Hepatocyte (in vitro differentiated cells): ENCODE data around the gene GNAZ. TPM values are rescaled to one million over a fixed set of nuclear protein-coding genes. Genes with fewer than 3 reads are reported as not detected.

Experiments used
- DNase-seq: peaks from one replicate; pipeline ENCODE4 v3.0.0-alpha.2; 2016; ENCODE audit warnings: low spot score
- H2AFZ ChIP-seq: fragments of 200-600 bp; sonication (generic); 2 replicates; pipeline ENCODE4 v1.6.0; 2016; ENCODE audit warnings: antibody characterized with exemption, mild to moderate bottlenecking
- H3K27ac ChIP-seq: fragments of 200-600 bp; sonication (generic); 2 replicates; pipeline ENCODE4 v1.5.1; 2016; ENCODE audit warnings: mild to moderate bottlenecking
- H3K27me3 ChIP-seq: fragments of 200-600 bp; sonication (generic); 2 replicates; pipeline ENCODE4 v1.6.1; 2016
- H3K36me3 ChIP-seq: fragments of 200-600 bp; sonication (generic); replicated peaks from 2 replicates; pipeline ENCODE4 v1.5.1; 2016; ENCODE audit warnings: low read depth; ENCODE audit not compliant: insufficient read depth
- H3K4me1 ChIP-seq: fragments of 200-600 bp; sonication (generic); 2 replicates; pipeline ENCODE4 v1.5.1; 2016; ENCODE audit warnings: mild to moderate bottlenecking, moderate library complexity; ENCODE audit not compliant: insufficient read depth
- H3K4me2 ChIP-seq: fragments of 200-600 bp; sonication (generic); 2 replicates; pipeline ENCODE4 v1.6.0; 2016
- H3K4me3 ChIP-seq: fragments of 200-600 bp; sonication (generic); 2 replicates; pipeline ENCODE4 v1.5.1; 2016; ENCODE audit warnings: mild to moderate bottlenecking
- H3K79me2 ChIP-seq: fragments of 200-600 bp; sonication (generic); 2 replicates; pipeline ENCODE4 v1.6.0; 2017; ENCODE audit warnings: mild to moderate bottlenecking
- H3K9me2 ChIP-seq: fragments of 200-600 bp; sonication (generic); replicated peaks from 2 replicates; pipeline ENCODE4 v1.6.0; 2017; ENCODE audit warnings: mild to moderate bottlenecking; ENCODE audit not compliant: insufficient read depth
- H3K9me3 ChIP-seq: fragments of 200-600 bp; sonication (generic); 2 replicates; pipeline ENCODE4 v1.5.1; 2016; ENCODE audit warnings: low read depth, mild to moderate bottlenecking
- H4K20me1 ChIP-seq: fragments of 200-600 bp; sonication (generic); 2 replicates; pipeline ENCODE4 v1.6.0; 2016; ENCODE audit warnings: mild to moderate bottlenecking; ENCODE audit not compliant: insufficient read depth, poor library complexity, severe bottlenecking
- CTCF ChIP-seq: fragments of 200-600 bp; sonication (generic); IDR thresholded peaks from 2 replicates; pipeline ENCODE4 v1.5.1; 2016; ENCODE audit warnings: antibody characterized with exemption, mild to moderate bottlenecking; ENCODE audit not compliant: poor library complexity
- EZH2 ChIP-seq: fragments of 200-600 bp; sonication (generic); IDR thresholded peaks from 2 replicates; pipeline ENCODE4 v1.6.1; 2016; ENCODE audit warnings: antibody characterized with exemption, mild to moderate bottlenecking, borderline replicate concordance
- EZH2phosphoT487 ChIP-seq: fragments of 200-600 bp; sonication (generic); IDR thresholded peaks from one replicate; pipeline ENCODE4 v1.6.1; 2018; ENCODE audit warnings: antibody characterized with exemption, mild to moderate bottlenecking, low read depth, moderate library complexity; ENCODE audit not compliant: unreplicated experiment, severe bottlenecking
- WGBS: methylation state at CpG from one replicate; pipeline ENCODE4 v1.1.6; 2016; ENCODE audit warnings: low lambda C conversion rate; ENCODE audit errors: missing lambda C conversion rate; 5-methylcytosine and 5-hydroxymethylcytosine counted together
- polyA plus RNA-seq: library from polyadenylated mRNA; unstranded; fragments of >200 nt; fragmentation: Nextera tagmentation; extraction: Ambion mirVana; gene quantifications from 2 replicates; pipeline ENCODE4 v1.2.1, GENCODE V29; 2016
- total RNA-seq: library from RNA; depleted of rRNA; stranded (reverse); fragments of >200 nt; gene quantifications from 2 replicates; pipeline ENCODE4 v1.2.3, GENCODE V29; 2014

GNAZ gene
- total and polyA plus RNA-seq, 2 experiments from 2014 or later = 3.4 to 4.1 TPM

DNA sequence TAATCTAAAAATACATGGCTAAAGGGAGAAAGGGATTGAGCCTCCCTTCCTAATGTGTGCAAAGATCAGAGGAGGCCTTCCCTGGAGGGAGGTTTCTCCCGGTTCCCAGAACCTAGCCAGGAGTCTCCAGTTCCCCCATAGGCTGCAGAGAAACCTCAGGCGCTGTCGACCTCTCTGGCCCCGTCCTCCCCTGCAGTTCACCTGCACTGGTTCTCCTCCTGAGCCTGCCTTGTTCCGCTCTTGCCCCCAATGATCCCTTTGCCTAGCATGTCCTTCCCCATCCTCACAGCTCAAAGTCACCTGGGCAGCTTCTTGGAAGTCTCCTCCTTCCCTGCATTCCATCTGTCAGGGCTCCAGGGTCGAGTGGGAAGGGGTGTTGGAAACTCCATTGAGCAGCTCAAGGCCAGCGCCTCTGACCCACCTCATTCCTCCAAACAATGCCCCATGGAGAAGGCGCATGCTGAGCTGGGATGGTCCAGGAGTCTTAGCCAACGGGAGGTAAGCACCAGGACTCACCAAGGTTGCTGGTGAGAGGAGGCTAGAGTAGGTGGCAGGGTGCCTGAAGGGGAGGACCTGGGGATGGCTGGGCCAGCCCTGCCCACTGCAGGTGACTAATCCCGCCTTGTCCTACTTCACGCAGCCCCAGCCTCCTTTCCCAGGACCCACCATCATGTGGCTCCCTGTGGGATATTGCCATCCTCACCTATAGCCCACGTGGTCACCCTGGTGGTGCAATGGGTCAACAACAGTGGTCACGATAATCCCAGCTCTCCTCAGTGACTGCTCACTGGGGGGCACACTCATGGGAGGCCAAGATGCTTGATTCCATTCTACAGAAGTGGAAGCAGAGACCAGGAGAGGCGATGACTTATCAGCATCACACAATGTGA is 56.1 kb downstream of the GNAZ start:
- TF ChIP-seq EZH2 = no peak
- H4K20me1 ChIP-seq = no peaks in the 10 kb centered on the region
- no peak overlapping the region for H3K27ac ChIP-seq
- no peaks in the 10 kb centered on the region for H3K36me3 ChIP-seq
- H3K9me2 ChIP-seq = no peaks in the 10 kb centered on the region
- DNase-seq = no peak
- H3K79me2 ChIP-seq = no peaks in the 10 kb centered on the region
- H3K27me3 ChIP-seq = no peaks in the 10 kb centered on the region
- no peaks in the 10 kb centered on the region for H3K9me3 ChIP-seq
- no peaks in the 10 kb centered on the region for H3K4me1 ChIP-seq
- no peak overlapping the region for H3K4me2 ChIP-seq
- no peak overlapping the region for H2AFZ ChIP-seq
- WGBS = 82% methylated on average over 14 of the region's 14 CpGs
- H3K4me3 ChIP-seq = no peak overlapping the region

GRCh38 chr22:23127055-23127756 is 56.9 kb downstream of the GNAZ start:
- H3K4me2 ChIP-seq = no peak overlapping the region
- no peaks in the 10 kb centered on the region for H4K20me1 ChIP-seq
- 98% methylated on average over 7 of the region's 7 CpGs for WGBS
- no peak for DNase-seq
- no peaks in the 10 kb centered on the region for H3K36me3 ChIP-seq
- H3K9me2 ChIP-seq = no peaks in the 10 kb centered on the region
- H3K4me1 ChIP-seq = no peaks in the 10 kb centered on the region
- no peak overlapping the region for H2AFZ ChIP-seq
- no peak overlapping the region for H3K4me3 ChIP-seq
- no peak overlapping the region for H3K27ac ChIP-seq
- TF ChIP-seq EZH2phosphoT487 = no peak
- TF ChIP-seq EZH2 = no peak
- no peak for TF ChIP-seq CTCF
- no peaks in the 10 kb centered on the region for H3K27me3 ChIP-seq
- no peaks in the 10 kb centered on the region for H3K79me2 ChIP-seq
- no peaks in the 10 kb centered on the region for H3K9me3 ChIP-seq

DNA sequence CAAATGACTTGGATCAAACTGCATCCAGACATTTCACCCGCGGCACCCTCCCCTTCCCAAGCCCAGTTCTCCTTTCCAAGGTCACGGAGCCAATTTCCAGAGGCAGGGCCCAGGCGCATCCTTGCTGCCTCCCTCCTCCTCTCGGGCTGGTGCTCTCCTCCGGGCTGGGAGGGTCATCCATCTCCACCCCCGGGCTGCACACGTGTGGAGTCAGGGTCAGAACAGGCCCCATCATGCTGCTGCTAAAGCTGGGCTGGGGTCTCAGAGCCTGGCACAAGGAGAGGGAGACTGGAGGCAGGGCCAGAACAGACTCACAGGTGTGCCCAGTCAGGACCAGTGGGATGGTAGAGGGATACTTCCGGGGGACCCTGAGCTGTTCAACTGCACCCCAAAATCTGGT is 57.5 kb downstream of the GNAZ start:
- Histone ChIP-seq H3K27ac (no peak overlapping the region), H3K36me3 (no peaks in the 10 kb centered on the region), H3K9me3 (no peaks in the 10 kb centered on the region), H3K4me3 (no peak overlapping the region), H3K4me2 (no peak overlapping the region), H4K20me1 (no peaks in the 10 kb centered on the region), H3K4me1 (no peaks in the 10 kb centered on the region), H3K9me2 (no peaks in the 10 kb centered on the region), H2AFZ (no peak overlapping the region), H3K27me3 (no peaks in the 10 kb centered on the region), H3K79me2 (no peaks in the 10 kb centered on the region)
- TF ChIP-seq EZH2 = no peak
- no peak for TF ChIP-seq EZH2phosphoT487
- no peak for TF ChIP-seq CTCF
- no peak for DNase-seq
- whole genome bisulfite sequencing = 76% methylated on average over 9 of the region's 9 CpGs
